HEK293 (cell line): ENCODE data around the gene GPATCH11.

ENCODE experiments used
- CTCF ChIA-PET: fragments of 350-600 bp; formaldehyde crosslinking; extraction: SDS; loops from one replicate; lab custom pipeline; 2021; ENCODE audit warnings: antibody characterized with exemption; lab: Yijun Ruan, JAX
- POLR2A ChIA-PET: fragments of 300-600 bp; formaldehyde crosslinking; extraction: SDS; loops from one replicate; lab custom pipeline; 2020; ENCODE audit warnings: antibody characterized with exemption, inconsistent platforms; lab: Yijun Ruan, JAX
- H3K27ac ChIP-seq: fragments of 200-500 bp; sonication (Bioruptor generic); 2 replicates; pipeline ENCODE4 v1.5.1; 2014; ENCODE audit warnings: low read depth, low read length, control low read depth, inconsistent platforms; ENCODE audit errors: extremely low read depth
- H3K36me3 ChIP-seq, 2 experiments: fragments of 200-500 bp in 1 of 2; sonication (Bioruptor generic) in 1 of 2; 1 replicate in 1 of 2; 2 replicates in 1 of 2; pipeline ENCODE4 v1.5.1; 2014 to 2017; ENCODE audit warnings: inconsistent platforms in 2 of 2, low read length in 2 of 2; ENCODE audit not compliant: control insufficient read depth in 2 of 2, insufficient read depth in 1 of 2
- H3K4me1 ChIP-seq: fragments of 200-500 bp; sonication (Bioruptor generic); 2 replicates; pipeline ENCODE4 v1.5.1; 2014; ENCODE audit warnings: mild to moderate bottlenecking, low read length, inconsistent platforms; ENCODE audit not compliant: control insufficient read depth, insufficient read depth
- H3K4me3 ChIP-seq: 2 replicates; pipeline ENCODE4 v1.5.1; 2011; ENCODE audit warnings: low read depth, mild to moderate bottlenecking, control low read depth, low read length, moderate library complexity
- H3K9me3 ChIP-seq: fragments of 200-500 bp; sonication (Bioruptor generic); 2 replicates; pipeline ENCODE4 v1.5.1; 2014; ENCODE audit warnings: low read depth, low read length, inconsistent platforms; ENCODE audit not compliant: control insufficient read depth, insufficient read depth
- HIC1 ChIP-seq: fragments of 450-650 bp; formaldehyde crosslinking; IDR thresholded peaks from 2 replicates; pipeline ENCODE4 v1.5.1; 2016; ENCODE audit warnings: missing biosample characterization, missing genetic modification characterization
- KLF17 ChIP-seq: fragments of 450-650 bp; formaldehyde crosslinking; IDR thresholded peaks from 2 replicates; pipeline ENCODE4 v1.5.1; 2016; ENCODE audit warnings: missing biosample characterization, missing genetic modification characterization
- KLF7 ChIP-seq: fragments of 450-650 bp; formaldehyde crosslinking; IDR thresholded peaks from 2 replicates; pipeline ENCODE4 v1.5.1; 2016; ENCODE audit warnings: missing biosample characterization, missing genetic modification characterization, borderline replicate concordance
- KLF9 ChIP-seq: fragments of 450-650 bp; formaldehyde crosslinking; IDR thresholded peaks from 2 replicates; pipeline ENCODE4 v1.5.1; 2016; ENCODE audit warnings: missing biosample characterization, missing genetic modification characterization, low read depth
- MEIS1 ChIP-seq: sonication (generic); formaldehyde crosslinking; IDR thresholded peaks from 2 replicates; pipeline ENCODE4 v1.8.1; 2022; ENCODE audit warnings: missing genetic modification reagents, mild to moderate bottlenecking, borderline replicate concordance
- PRDM6 ChIP-seq: fragments of 450-650 bp; formaldehyde crosslinking; IDR thresholded peaks from 2 replicates; pipeline ENCODE4 v1.5.1; 2017; ENCODE audit warnings: missing biosample characterization, missing genetic modification characterization
- SP2 ChIP-seq: fragments of 450-650 bp; formaldehyde crosslinking; IDR thresholded peaks from 2 replicates; pipeline ENCODE4 v1.5.1; 2016; ENCODE audit warnings: missing biosample characterization, missing genetic modification characterization
- TSHZ1 ChIP-seq: fragments of 450-650 bp; formaldehyde crosslinking; IDR thresholded peaks from 2 replicates; pipeline ENCODE4 v1.5.1; 2016; ENCODE audit warnings: missing biosample characterization, missing genetic modification characterization, borderline replicate concordance
- ZBTB1 ChIP-seq: fragments of 450-650 bp; formaldehyde crosslinking; IDR thresholded peaks from 2 replicates; pipeline ENCODE4 v1.5.1; 2016; ENCODE audit warnings: missing biosample characterization, missing genetic modification characterization
- ZBTB10 ChIP-seq: fragments of 450-650 bp; formaldehyde crosslinking; IDR thresholded peaks from 2 replicates; pipeline ENCODE4 v1.5.1; 2016; ENCODE audit warnings: missing biosample characterization, missing genetic modification characterization
- ZFP3 ChIP-seq: fragments of 450-650 bp; formaldehyde crosslinking; IDR thresholded peaks from 2 replicates; pipeline ENCODE4 v1.5.1; 2016; ENCODE audit warnings: low read depth, missing biosample characterization, missing genetic modification characterization
- ZFP69B ChIP-seq: fragments of 450-650 bp; formaldehyde crosslinking; IDR thresholded peaks from 2 replicates; pipeline ENCODE4 v1.5.1; 2016; ENCODE audit warnings: missing biosample characterization, missing genetic modification characterization
- ZNF2 ChIP-seq: fragments of 450-650 bp; formaldehyde crosslinking; IDR thresholded peaks from 2 replicates; pipeline ENCODE4 v1.5.1; 2016; ENCODE audit warnings: missing biosample characterization, missing genetic modification characterization
- ZNF48 ChIP-seq: fragments of 450-650 bp; formaldehyde crosslinking; IDR thresholded peaks from 2 replicates; pipeline ENCODE4 v1.5.1; 2016; ENCODE audit warnings: missing biosample characterization, missing genetic modification characterization
- ZNF501 ChIP-seq: fragments of 450-650 bp; formaldehyde crosslinking; IDR thresholded peaks from 2 replicates; pipeline ENCODE4 v1.5.1; 2016; ENCODE audit warnings: missing biosample characterization, missing genetic modification characterization
- ZNF510 ChIP-seq: fragments of 450-650 bp; formaldehyde crosslinking; IDR thresholded peaks from 2 replicates; pipeline ENCODE4 v1.5.1; 2018; ENCODE audit warnings: mild to moderate bottlenecking, missing genetic modification characterization, missing biosample characterization; ENCODE audit not compliant: insufficient replicate concordance
- ZNF660 ChIP-seq: fragments of 450-650 bp; IDR thresholded peaks from 2 replicates; pipeline ENCODE4 v1.5.1; 2018; ENCODE audit warnings: missing biosample characterization, mild to moderate bottlenecking, missing genetic modification characterization

Gene GPATCH11

GRCh38 chr2:37080266-37080665 is 4.1 kb upstream of the GPATCH11 start (continued):
- no peak for TF ChIP-seq HIC1
- TF ChIP-seq, all 188 proteins: peak for 0

- H3K27ac ChIP-seq: no peak overlapping the region
- H3K9me3 ChIP-seq: no peaks in the 10 kb centered on the region
- peaks cover 6% of the 10 kb centered on the region for H3K4me1 ChIP-seq
- POLR2A ChIA-PET: no interaction called here
- CTCF ChIA-PET: no interaction called here
- H3K4me3 ChIP-seq: no peak overlapping the region
- H3K36me3 ChIP-seq: peaks cover 7 to 50% of the 10 kb centered on the region in 2 experiments
- TF ChIP-seq ZNF48 (tag by site-specific recombination) (no peak), ZFP3 (tag by site-specific recombination) (no peak), TSHZ1 (tag by site-specific recombination) (no peak), ZNF510 (no peak), SP2 (no peak), KLF7 (tag by site-specific recombination) (no peak), MEIS1 (no peak), ZBTB1 (tag by site-specific recombination) (no peak), ZFP69B (tag by site-specific recombination) (no peak), KLF17 (no peak), ZBTB10 (no peak), KLF9 (no peak), PRDM6 (tag by site-specific recombination) (no peak), ZNF2 (tag by site-specific recombination) (no peak), ZNF660 (tag by site-specific recombination) (no peak), ZNF501 (no peak)
Measured at GRCh38 chr2:37080689-37081088, 3.6 kb upstream of the GPATCH11 start.
